ENCODE data around the gene BRD2.
A peak's percentile ranks its signal among the peaks of the same experiment; 100 is the strongest.
"Not testable (repeated sequence)": the region's sequence is repeated elsewhere in the genome, so short reads cannot be mapped to it uniquely, and the experiment has no call there.

Gene BRD2

GRCh38 chr6:32968093-32968866, at the start of gene BRD2:
BRD2 (plus strand) TSS chr6:32968594; CDS start chr6:32972899, 4,305 bp downstream.
- FAIRE-seq: no peak

GRCh38 chr6:32920715-32921114, 47.7 kb upstream of the BRD2 start:
- peak; percentile 68 for FAIRE-seq

GRCh38 chr6:32922083-32922482, 46.3 kb upstream of the BRD2 start:
- no peak for FAIRE-seq

DNA sequence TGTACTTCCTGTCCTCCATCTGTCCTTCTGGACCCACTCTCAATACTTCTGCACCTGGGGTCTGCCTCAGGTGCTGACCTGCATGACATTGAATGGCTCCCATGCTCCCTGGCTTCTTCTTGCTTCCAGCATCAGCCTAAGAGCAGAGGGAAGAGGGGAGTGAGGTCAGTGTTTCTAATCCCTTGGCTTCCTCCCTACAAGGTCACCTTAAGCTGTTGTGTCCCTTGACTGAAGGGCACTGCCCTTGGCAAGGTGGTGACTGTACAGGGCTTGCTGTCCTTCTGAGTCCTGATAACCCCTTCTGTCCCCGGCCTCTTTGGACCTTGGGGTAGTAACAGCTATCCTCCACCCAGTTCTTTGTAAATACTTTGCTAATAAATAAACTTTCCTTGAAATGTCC, 37.2 kb upstream of the BRD2 start:
- no peak for FAIRE-seq

DNA sequence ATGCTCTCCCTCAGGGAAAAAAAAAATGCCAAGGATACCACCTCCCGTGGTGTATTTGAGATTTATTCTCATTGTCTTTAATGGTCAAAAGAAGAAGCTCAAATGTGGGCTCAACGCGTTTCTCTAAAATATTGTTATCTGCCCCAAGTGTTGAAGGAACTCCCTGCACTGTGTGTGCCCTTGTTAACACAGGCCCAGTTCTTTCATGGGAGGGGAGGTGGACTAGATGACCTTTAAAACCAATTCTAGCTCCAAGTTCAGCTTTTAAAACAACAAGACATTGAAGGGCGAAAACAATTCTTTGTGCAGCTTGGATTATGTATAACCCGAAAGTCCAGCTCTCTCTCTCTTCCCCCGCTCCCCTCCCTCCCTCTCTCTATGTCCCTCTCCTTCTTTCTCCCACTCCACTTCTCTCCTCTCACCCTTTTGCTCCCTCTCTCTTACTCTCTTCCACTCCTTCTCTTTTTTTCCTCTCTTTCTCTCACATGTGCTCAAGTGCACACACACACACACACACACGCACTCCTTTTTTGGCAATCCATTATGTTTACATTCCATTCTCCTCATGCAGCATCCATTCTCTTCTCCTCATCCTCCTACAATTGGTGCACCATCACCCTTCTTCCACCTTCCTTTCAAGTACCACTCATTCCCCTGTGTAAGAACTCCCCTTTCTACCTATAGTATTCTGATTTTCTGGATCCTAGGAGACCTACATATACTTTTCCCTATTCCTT, 36.1 kb upstream of the BRD2 start:
- FAIRE-seq: no peak

DNA sequence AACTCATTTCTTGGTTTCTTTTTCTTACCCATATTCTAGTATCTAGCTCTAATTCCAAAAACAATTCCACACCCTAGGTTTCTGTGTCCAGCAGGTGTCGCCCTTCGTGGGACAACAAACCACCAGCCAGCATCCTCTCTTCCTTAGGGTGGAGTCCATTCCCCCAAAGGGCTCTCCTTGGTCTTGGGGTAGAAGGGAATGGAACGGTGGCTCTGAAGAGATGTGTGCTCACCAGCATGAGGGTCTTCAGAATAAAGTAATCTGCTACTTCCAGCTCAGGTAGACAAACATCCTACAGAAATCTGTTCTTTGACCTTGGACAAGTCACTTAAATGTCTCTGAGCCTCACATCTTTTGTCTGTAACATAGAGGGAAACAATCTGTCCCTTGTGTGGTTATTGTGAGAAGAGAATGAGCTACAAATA, 34.7 kb upstream of the BRD2 start:
- FAIRE-seq: peak; percentile 90

DNA sequence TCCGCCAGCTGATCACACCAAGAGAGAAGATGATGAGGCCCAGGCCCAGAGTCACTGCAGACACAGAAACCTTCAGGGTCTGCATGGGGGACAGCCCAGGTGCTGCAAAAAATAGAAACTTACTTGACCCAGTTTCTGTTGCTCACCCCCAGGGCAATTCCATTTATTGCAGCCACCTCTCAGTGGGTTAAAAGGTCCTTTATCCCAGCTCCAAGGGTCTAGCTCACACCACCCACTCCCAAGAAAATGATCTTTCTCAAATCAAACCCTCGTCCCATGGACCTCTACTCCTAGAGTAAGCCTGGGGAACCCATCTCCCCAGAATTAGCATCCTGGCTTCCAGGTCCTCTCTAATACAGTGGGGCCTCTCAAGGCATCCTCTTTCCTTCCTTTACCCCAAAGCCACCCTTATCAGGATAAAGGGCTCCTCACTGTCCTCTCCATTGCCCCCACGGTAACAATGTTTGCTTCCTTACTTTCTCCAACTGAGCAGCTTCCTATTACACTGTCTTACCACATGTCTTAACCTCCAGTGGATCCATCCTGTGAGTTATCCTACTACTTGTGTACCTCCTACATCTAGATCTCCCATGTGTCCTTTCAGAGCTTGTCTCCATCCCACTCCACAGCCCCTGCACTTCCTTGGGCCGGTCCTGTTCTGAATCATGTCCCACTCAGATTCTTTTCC, 32.7 kb upstream of the BRD2 start:
- no peak for FAIRE-seq

DNA sequence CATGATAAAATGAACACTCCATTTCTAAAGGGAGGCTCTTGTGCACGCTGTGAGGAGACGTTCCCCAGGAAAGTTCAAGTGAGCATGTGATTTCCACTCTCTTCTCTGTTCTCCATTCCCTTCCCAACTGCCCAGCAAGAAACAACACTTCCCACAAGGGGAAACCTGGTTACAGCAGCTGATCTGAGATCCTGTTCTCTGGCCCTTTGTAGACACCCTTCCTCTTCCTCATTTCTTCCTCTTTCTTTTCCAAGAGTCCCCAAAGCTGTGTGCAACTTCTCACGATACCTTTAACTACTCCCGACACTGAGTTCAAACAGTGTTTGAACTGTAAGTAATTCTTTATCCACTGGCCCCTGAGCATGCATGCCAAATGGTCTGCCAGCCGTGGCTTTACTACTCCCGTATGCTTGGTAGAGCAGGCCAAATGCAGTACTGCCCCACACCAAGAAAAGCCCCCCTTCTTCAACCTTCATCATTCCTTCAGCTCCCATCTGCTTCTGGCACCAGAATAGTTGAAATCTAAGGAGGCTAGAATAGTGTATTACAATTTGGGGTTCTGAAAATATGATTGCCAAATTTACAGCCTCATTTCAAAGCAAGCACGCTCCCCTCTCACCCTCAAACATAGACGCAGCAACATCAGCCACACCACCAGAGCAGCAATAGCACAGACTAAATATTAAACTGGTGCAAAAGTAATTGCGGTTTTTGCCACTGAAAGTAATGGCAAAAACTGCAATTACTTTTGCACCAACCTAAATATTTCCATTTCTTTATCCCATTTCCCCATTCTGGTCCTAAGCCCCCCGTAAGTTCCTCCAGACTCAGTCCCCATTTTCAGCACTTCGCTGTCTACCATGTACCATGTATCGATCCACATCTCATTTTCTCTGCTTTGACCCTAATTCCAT, 31.9 kb upstream of the BRD2 start:
- no peak for FAIRE-seq

GRCh38 chr6:32937230-32937633, 31.2 kb upstream of the BRD2 start:
- no peak for FAIRE-seq

DNA sequence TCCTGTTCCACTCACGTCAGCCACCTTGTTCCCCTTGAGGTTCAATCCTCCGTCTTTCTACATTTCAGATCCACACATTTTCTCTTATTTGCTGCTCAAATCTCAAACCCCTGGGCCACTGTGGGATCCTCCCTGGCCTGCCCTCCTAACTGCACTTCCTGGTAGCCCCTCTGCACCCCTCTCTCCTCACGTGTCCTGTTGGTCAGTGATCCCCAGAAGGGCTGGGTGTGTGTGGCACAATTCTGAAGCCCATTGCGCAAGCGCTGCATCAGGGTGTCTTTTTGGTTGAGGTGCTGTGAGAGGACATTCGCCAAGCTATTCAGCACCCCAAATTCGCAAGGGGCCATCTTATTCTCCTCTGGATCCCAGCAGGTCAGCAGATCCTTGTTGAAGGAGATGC, 29.9 kb upstream of the BRD2 start:
- FAIRE-seq: no peak

GRCh38 chr6:32940656-32941213, 27.7 kb upstream of the BRD2 start, which contains the start of gene HLA-DMB:
HLA-DMB (minus strand) TSS chr6:32941028; CDS start chr6:32940807, 221 bp downstream.
- no peak for FAIRE-seq

- FAIRE-seq: no peak
Measured at GRCh38 chr6:32941214-32941768, 27.1 kb upstream of the BRD2 start.

DNA sequence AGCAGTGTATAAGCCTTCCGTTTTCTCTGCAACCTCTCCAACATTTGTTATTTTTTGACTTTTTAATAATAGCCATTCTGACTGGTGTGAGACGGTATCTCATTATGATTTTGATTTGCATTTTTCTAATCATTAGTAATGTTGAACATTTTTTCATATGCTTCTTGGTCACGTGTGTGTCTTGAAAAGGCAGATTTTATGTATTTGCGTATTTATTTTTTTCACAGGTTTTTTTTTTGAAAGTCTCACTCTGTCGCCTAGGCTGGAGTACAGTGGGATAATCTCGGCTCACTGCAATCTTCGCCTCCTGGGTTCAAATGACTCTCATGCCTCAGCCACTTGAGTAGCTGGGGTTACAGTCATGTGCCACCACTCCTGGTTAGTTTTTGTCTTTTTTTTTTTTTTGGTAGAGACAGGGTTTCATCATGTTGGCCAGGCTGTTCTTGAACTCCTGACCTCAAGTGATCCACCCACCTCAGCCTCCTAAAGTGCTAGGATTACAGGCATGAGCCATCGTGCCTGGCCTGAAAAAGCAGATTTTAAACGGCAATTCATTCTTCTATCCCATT, 25.8 kb upstream of the BRD2 start:
- FAIRE-seq: not testable (repeated sequence)

DNA sequence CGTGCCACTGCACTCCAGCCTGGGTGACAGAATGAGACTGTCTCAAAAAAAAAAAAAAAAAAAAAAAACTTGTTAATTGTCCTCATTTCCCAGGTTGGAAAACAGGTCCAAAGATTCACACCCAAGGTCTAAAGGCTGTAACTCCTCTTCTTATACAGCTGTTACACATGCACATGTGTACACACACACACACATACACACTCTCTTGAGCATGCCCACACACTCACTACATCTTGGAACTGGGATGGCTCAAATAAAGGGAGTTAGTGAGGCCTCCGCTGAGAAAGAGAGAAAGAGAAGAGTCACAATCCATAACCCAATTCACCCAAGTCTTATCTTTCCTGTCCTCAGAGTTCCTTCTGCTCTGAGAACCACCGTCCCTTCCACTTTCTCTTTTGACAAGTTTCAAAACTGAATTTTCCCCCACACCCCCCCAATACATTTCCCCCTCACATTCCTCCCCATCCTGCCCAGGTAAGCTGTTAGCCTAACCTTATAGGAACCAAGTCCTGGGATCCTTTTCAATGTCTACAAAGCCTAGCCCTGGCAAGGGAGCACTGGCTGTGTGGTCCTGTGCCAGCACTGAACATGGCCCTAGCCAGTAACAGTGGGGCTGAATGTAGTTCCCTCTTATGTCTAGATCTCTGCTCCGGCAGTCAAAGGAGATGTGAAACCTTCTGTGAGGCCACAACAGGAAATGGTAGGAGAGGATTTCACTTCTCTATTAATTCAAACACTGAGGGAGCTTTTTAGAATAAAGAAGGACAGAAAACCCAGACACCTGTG, 24.3 kb upstream of the BRD2 start:
- FAIRE-seq: no peak

DNA sequence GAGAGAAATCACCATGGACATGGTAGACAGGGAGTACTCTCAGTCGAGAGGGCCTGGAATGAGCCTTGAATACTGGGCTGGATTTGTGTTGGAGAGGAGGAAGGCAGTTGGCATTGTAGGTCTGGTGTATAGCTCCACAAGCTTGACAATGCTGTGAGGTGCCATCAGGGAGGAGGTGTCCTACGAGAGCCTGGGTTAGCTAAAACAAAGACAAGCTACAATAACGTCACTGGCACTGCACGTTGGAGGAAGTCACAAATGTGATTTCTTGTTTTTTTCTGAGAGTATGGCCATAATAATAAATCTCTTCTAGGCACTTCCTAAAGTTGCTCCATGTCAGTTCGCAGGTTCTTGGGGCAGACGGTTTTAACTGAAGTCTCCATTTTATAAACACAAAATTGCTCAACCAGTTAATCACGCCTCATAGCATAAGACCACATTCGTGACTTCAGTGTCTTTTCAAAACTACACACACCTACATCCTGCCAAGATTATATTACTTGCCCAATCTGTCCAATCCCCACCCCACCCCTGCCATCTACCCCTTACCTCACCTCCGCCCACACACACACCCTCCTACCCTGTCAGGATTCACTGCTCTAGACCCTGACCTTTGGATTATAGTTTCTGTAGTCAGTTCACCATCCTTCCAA, 23.2 kb upstream of the BRD2 start:
- no peak for FAIRE-seq

- FAIRE-seq: no peak
Measured at GRCh38 chr6:32945953-32946352, 22.4 kb upstream of the BRD2 start.

- no peak for FAIRE-seq
Measured at GRCh38 chr6:32946893-32947292, 21.5 kb upstream of the BRD2 start.

DNA sequence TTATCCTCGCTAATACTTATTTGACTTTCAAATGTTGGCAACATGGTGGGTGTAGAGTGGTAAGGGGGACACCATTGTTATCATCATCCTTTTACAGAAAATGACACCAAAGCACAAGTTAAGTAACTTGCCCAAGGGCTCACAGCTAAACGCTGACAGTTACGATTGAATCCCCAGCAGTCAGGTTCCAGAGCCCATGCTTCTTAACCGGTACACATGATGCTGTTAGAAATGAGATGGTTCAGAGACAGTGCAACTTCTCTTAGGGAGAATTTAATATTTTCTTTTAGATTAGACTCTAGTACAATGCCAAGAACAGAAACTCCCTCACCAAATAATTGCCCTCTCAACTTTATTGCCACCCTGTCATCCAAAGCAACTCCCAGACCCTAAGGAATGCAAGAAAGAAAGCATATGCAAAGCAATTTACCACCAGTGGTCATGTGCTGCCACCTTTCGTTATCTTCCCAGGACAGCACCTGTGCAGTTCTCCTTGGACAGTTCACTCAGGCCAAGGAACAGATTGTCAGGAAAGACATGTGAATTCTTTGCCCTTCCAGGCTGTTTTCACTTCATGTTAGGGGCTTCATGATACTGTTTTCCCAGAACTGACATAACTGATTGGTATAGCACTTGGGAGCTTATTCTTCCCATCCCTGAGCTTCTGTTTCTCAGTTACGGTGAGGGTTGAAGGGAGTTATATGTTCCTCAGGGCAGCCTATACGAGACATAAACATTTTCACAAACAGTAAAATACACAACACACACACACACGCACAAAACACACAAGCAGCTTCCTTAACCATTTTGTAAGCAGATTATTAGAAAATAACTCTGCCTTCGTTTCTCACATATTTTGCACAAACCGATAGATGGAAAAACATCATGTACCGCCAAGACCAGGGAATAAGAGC, 20.6 kb upstream of the BRD2 start:
- FAIRE-seq: no peak

GRCh38 chr6:32949113-32949512, 19.3 kb upstream of the BRD2 start:
- no peak for FAIRE-seq

Measured in islet of Langerhans (tissue), 1 donor.